ENCODE results near the gene NEK9.

GRCh38 chr14:75095690-75096089, 31.2 kb downstream of the NEK9 start:
- TF ChIP-seq POLR2A (IDR thresholded peaks at IDR 0.05; ENCODE audit: low read length) (no peak), GATA1 (IDR thresholded peaks at IDR 0.05; ENCODE audit: low read depth, low read length) (no peak)
